ENCODE results near the gene PDLIM4. TPM values are rescaled to one million over a fixed set of nuclear protein-coding genes. Genes with fewer than 3 reads are reported as not detected.

The PDLIM4 gene
- total RNA-seq, 4 donors from 2014 or later = 3.2 to 16.3 (median 12.8) TPM

DNA sequence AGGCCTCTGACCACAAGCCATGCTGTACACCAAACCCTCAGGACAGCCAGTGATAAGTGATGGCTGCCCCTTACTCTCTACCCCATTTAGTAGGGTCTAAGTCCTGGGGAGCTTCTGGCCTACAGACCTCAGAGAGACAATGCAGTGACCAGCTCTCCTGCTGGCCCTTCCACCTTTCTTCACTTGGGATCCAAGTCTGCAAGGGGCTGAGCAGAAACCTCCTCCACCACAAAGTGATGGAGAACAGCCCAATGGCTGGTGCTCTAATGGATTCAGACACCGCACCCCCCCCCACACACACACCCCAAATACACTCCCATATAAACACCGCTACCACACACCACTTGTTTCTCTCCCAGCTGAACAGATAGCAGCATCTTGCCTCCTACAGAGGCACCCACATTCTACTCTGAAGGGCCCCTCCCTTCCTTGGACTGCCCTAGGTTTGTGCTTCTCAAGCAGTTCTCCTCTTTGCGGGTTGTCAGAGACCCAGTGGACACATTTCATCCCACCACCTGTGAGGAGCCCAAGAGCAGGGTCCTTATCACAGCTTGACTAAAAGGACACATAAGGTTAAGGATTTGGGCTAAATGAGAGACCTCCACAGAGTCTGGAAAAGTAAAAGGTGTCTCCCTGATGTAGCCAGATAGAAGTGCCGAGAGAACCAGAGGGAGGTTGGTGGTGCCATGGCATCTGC, 1.3 kb upstream of the PDLIM4 start:
- TF ChIP-seq, protein P1, sequence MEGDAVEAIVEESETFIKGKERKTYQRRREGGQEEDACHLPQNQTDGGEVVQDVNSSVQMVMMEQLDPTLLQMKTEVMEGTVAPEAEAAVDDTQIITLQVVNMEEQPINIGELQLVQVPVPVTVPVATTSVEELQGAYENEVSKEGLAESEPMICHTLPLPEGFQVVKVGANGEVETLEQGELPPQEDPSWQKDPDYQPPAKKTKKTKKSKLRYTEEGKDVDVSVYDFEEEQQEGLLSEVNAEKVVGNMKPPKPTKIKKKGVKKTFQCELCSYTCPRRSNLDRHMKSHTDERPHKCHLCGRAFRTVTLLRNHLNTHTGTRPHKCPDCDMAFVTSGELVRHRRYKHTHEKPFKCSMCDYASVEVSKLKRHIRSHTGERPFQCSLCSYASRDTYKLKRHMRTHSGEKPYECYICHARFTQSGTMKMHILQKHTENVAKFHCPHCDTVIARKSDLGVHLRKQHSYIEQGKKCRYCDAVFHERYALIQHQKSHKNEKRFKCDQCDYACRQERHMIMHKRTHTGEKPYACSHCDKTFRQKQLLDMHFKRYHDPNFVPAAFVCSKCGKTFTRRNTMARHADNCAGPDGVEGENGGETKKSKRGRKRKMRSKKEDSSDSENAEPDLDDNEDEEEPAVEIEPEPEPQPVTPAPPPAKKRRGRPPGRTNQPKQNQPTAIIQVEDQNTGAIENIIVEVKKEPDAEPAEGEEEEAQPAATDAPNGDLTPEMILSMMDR (IDR thresholded peaks at IDR 0.05; ENCODE audit: low read depth) = no peak

DNA sequence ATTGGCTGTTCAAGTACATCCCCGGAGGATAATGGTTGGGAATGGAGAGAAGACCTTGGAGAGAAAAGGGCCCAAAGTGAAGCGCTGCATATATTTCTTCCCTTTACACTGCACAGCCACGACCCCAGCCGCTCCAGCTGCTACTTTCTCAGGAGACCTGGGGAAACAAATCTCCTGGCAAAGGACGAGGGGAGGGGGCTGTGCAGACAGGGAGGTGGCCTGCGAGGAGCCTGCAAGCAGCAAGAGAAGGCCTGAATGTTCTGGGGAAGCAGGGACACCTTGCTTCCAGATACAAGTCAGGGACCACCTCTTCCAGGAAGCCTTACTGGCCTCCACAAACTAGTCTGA, 739 bp upstream of the PDLIM4 start:
- TF ChIP-seq, protein P1 (IDR thresholded peaks at IDR 0.05; ENCODE audit: low read depth) = no peak

DNA sequence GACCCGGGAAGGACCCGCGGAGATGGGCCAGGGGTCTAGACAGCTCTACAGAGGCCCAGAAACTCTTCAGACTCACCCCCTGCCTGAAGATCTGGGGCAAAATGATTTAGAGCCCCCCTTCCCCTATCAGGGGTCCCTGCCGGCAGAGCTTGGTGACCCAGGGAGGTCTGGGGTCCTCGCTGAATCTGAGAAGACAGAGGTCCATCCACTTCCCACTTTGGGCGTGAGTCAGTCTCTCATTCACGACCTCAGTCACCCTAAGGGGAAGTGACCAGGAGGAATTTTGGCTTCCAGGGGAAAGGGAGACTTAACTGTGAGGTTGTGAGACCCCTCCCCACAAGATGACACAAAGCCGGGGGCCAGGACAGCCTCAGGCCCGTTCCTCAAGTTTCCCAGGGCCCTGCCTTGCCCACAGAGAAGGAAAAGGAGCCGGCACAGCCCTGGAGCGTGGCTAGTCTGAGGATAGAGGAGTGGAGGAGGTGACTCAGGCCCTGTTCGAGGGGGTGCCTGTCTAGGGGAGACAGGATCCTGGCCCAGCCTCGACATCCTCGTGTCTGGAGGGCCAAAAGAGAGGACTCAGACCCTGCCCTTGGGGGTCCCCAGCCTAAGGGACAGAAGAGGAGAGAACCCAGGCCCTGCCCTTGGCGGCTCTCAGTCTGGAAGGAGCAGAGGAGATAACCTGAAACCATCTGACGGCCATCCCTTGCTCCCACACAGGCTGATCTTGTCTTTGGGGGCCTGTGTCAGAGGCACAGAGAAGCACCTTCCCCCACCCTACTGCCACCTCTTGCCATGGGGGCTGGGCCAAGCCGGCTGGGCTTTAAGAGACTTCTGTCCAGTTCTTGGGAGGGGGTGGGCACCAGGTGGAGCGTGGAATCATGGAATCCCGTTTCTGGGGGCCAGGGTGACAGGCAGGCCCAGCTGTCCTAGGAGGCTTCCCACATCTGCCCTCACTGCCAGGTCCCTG, 889 bp downstream of the PDLIM4 start:
- TF ChIP-seq, protein P1 (IDR thresholded peaks at IDR 0.05; ENCODE audit: low read depth) = no peak

DNA sequence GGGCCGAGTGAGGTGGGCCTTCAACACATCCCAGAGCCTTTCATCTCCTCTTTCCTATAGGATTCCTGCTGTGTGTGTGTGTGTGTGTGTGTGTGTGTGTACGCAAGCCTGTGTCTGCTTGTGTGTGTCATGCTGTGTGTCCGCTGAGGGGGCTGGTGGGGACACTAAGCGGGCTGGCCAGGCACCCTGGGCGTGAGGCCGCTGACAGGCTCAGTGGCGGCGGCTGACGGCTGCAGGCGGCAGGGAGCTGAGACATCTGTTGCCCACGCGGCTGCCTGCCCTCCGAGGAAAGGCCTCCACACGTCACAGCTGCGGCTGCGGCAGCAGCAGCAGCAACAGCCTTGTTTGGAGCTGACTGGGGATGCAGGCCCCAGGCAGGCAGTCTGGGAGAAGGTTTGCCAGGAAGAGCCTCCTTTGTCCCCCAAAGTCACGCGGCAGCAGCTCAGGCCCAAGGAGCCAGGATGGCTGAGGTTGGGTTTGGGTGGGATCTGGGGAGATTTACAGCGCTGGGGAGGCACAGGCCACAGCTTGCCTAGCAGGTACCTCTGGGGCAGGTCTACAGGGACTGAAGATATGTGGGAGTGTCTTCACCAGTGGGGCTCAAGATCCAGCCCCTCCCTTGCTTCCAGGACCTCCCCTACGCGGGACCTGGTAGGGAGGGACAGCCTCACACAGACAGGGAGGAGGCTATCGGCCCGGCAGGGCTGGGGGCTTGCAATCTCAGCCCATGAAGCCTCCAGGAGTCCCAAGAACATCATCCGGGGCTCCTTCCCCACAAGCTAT, 1.8 kb downstream of the PDLIM4 start:
- TF ChIP-seq, protein P1 (IDR thresholded peaks at IDR 0.05; ENCODE audit: low read depth) = no peak

DNA sequence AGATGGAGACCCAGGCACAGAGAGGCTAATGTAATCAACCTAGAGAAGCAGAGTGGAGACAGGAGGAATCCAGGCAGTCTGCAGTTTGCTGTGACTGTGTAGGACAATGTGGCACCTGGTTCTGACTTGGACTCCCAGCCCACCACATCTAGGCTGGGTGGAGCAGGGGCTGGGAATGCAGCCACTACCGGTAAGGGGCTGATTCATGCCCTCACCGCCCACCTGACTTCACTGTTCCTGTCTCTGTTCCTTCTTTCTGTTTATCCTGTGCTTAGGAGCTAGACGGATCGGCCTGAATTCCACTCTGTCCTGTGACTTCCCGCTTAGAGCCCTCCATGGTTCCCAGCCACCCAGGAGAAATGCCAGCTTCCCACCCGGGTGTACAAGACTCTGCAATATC, 2.6 kb downstream of the PDLIM4 start:
- TF ChIP-seq, protein P1 (IDR thresholded peaks at IDR 0.05; ENCODE audit: low read depth) = no peak

DNA sequence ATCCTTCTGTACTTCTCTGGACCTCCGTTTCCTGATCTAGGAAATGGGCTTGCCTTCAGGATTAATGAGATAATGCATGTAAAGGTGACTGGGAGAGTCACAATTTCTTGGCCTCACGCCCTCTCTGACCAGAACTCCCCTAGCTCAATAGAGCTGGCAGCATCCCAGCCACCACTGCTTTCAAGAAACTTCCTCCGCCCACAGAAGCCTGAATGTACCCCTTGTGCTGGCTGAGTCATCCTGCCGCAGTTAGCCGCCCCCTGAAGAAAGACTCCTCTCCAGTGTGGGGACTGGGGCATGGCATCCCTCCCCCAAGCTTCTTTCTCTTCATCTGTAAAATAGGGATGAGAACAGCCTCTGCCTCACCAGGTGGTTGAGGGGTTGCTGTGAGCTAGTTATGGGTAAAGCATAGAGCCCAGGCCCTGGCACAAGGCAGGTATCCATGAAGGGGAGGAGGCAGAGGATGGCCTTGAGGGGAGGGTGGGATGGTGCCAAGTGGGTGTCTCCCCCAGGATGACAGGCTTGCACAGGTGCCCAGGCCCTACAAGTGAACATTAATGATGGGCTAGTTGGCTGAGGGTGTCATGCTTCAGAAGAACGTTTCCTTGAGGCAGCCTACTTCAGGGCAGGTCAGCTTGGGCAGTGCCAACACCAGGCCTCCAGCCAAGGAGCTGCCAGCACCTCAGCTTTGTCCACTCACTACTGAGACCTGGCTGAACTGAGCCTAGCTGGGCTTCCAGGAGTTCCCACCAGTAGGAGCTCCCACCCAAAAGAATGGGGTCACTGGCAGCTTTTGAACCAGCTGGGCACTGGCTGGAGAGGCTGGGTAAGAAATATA, 3.4 kb downstream of the PDLIM4 start:
- TF ChIP-seq, protein P1 (IDR thresholded peaks at IDR 0.05; ENCODE audit: low read depth) = no peak

Measured in subcutaneous adipose tissue (tissue), 4 donors.